ENCODE data around the gene PHF13.

- TF ChIP-seq CTCF (optimal IDR thresholded peaks at IDR 0.05 in 1 of 3, IDR thresholded peaks at IDR 0.05 in 1 of 3, conservative IDR thresholded peaks at IDR 0.05 in 1 of 3; ENCODE audit: extremely low read depth in 1 of 3, insufficient read depth in 2 of 3, low read length in 3 of 3): no peak
- TF ChIP-seq EZH2 (IDR thresholded peaks at IDR 0.05; ENCODE audit: low read length): no peak
These were observed 10.2 kb upstream of the PHF13 start for GRCh38 chr1:6603238-6603914.
